Hematopoietic multipotent progenitor cell treated with erythropoietin and hydrocortisone succinate and interleukin-3 and kit ligand, for 8 days (in vitro differentiated cells): ENCODE measurements around the gene SLX9.
"Not testable (repeated sequence)": the region's sequence is repeated elsewhere in the genome, so short reads cannot be mapped to it uniquely, and the experiment has no call there.

Experiments
- DNase-seq: peaks from one replicate; pipeline ENCODE4 v3.0.0-alpha.2; 2015

The SLX9 gene

DNA sequence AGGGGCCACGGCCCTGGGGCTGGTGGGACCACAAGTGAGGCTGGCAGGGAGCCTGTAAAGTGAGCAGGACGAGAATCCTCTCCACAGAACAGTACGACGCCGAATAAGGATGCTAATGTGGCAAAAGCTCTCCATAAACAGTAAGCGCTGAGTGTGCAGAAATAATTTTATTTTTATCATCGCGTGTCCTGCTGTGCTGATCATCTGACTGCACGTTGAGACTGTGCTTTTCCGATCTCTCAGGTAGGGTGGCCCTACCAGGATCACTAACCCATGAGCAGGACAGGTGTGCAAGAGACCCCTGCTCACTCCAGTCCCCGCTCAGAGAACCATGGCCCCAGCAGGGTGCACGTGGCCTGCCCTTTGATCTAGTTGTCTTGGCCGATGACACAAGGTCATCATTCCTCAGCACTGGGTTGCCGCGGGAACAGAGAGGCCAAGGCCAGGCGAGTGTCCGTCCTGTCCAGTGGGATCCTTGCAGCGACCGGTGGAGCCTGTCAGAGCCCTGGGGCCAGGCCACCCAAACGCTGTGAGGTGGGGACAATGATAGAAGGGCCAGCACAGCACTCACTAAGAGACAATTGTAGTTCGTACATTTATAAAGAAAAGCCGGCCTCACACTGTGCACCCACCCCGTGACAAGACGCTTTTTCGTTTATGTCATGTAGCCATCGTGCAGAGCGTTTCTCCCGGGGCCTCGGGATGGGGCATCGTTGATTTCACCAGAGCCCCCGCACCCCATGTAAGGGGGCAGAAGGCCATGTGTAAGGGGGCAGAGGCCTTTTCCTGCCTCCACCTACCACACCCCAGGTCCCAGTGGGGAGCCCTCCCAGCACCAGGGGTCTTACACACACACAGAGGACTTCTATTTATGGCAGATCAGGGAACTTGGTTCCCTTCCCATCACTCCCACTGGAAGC is 81.9 kb downstream of the SLX9 start:
- DNase-seq = no peak

DNA sequence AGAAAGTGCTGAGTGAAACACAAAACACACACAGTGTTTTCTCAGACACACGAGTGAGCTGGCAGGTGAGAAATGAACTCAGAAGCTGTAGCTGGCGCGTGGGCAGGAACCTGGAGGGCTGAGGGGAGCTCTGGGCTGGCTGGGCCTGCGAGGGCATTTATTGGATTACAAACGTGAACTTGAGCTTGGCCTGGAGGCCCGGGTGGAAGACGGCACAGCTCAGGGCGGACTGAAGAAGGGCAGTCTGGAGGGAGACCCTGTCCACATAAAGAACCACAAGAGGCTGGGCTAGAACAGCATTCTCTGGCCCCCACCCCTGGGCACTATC is 82.5 kb downstream of the SLX9 start:
- no peak for DNase-seq

DNA sequence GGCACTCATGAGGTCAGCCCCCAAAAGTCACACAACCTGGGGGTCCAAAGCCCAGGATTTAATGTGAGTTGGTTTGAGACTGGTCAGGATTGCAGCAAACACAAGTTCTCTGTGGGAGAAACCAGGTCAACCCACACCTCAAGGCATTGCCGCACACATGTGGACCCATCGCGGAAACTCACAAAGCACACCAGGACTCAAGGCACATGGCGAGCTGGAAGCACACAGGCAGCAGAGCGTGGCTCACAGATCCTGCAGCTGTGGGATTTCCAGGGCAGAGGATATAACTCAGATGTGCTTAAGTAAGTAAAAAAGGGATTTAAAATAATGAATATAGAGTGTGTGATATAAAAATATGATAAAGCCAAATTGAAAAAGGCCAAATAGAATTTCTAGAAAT is 82.9 kb downstream of the SLX9 start:
- DNase-seq = no peak

GRCh38 chr21:45024516-45024915 is 84.7 kb downstream of the SLX9 start:
- DNase-seq = not testable (repeated sequence)

GRCh38 chr21:45026066-45026745 is 86.4 kb downstream of the SLX9 start:
- no peak for DNase-seq
